ENCODE results near the gene PLCXD3. TPM values are rescaled to one million over a fixed set of nuclear protein-coding genes. Genes with fewer than 3 reads are reported as not detected.

Gene PLCXD3
- polyA plus RNA-seq, 1 donor (not counting 4 experiments of a cell fraction or from before 2014, with no cell fraction given), result not detected

DNA sequence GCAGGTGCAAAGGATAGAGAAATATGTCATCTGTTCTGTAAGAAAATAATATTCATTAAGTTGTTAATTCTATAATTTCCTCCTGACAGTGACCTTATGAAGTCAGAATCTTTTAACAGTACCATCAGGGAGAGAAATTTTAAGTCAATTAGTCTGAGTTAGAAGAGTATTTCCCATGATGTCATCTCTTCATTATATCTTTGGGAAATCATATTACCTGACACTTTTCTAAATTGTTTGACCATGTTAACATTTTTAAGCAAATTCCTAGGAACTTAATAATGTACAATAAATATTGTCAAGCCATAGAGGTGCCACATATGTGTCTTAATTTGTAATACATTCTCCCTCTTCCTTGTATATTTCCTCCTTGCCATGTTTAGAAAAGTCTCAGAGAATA is 172.7 kb downstream of the PLCXD3 start:
- no peaks in the 10 kb centered on the region for H4K20me1 ChIP-seq (ENCODE audit: control insufficient read depth, extremely low read depth, insufficient read depth, low read length)
- DNase-seq (ENCODE audit: low read depth, low spot score) (no peak), FAIRE-seq (no peak)
- no peak overlapping the region for H3K4me3 ChIP-seq (ENCODE audit: control insufficient read depth in 2 of 3, extremely low read depth in 1 of 3, insufficient read depth in 2 of 3, low read depth in 1 of 3, low read length in 3 of 3)
- TF ChIP-seq EZH2 (IDR thresholded peaks at IDR 0.05; ENCODE audit: low read length), result no peak
- TF ChIP-seq, protein P1, sequence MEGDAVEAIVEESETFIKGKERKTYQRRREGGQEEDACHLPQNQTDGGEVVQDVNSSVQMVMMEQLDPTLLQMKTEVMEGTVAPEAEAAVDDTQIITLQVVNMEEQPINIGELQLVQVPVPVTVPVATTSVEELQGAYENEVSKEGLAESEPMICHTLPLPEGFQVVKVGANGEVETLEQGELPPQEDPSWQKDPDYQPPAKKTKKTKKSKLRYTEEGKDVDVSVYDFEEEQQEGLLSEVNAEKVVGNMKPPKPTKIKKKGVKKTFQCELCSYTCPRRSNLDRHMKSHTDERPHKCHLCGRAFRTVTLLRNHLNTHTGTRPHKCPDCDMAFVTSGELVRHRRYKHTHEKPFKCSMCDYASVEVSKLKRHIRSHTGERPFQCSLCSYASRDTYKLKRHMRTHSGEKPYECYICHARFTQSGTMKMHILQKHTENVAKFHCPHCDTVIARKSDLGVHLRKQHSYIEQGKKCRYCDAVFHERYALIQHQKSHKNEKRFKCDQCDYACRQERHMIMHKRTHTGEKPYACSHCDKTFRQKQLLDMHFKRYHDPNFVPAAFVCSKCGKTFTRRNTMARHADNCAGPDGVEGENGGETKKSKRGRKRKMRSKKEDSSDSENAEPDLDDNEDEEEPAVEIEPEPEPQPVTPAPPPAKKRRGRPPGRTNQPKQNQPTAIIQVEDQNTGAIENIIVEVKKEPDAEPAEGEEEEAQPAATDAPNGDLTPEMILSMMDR (optimal IDR thresholded peaks at IDR 0.05 in 1 of 3, IDR thresholded peaks at IDR 0.05 in 1 of 3, conservative IDR thresholded peaks at IDR 0.05 in 1 of 3; ENCODE audit: extremely low read depth in 1 of 3, insufficient read depth in 2 of 3, low read length in 3 of 3), result no peak
- H3K9me3 ChIP-seq (ENCODE audit: control insufficient read depth, low read depth, low read length), result no peaks in the 10 kb centered on the region
- H3K79me2 ChIP-seq (ENCODE audit: control insufficient read depth, insufficient read depth, low read length), result no peaks in the 10 kb centered on the region
- no peak overlapping the region for H3K9ac ChIP-seq (ENCODE audit: control insufficient read depth, extremely low read depth, insufficient read depth, low read length)
- no peak overlapping the region for H3K27ac ChIP-seq (ENCODE audit: control insufficient read depth, insufficient read depth, low read length)
- H3K4me2 ChIP-seq (ENCODE audit: control insufficient read depth, extremely low read depth, insufficient read depth, low read depth, low read length), result no peak overlapping the region
- H3K36me3 ChIP-seq (ENCODE audit: control insufficient read depth in 2 of 2, extremely low read depth in 1 of 2, insufficient read depth in 2 of 2, low read length in 2 of 2), result no peaks in the 10 kb centered on the region
- dilution Hi-C loops (cut with MboI; ENCODE audit: extremely low pct_ligation_motif_present, low sequenced_read_pairs), result no loop called here
- H3K4me1 ChIP-seq (ENCODE audit: control insufficient read depth, extremely low read depth, insufficient read depth, low read length), result no peaks in the 10 kb centered on the region
- H3K27me3 ChIP-seq (ENCODE audit: control insufficient read depth, extremely low read depth, insufficient read depth, low read length), result no peaks in the 10 kb centered on the region
- no peak overlapping the region for H2AFZ ChIP-seq (ENCODE audit: control insufficient read depth, low read length)
- no peaks in the 10 kb centered on the region for H3K9me1 ChIP-seq (ENCODE audit: control insufficient read depth, extremely low read depth, insufficient read depth, low read length)

DNA sequence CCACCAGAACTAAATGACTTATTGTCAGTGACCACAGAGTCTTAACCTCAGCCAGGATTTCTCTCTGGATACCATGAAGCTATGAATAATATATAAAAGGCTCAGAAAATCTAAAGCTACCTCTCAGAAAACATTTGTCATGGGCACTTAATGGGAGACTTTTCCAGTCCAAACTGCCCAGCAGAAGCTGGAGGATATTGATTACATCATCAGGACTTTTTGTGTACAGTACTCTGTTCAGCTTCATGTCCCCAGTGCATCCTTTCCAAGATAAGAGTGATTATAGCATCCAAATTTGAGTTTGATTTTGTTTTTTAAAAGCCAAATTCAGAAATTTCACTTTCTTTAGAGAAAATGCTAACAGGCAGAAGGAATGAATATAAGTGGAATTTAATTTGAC is 173.2 kb downstream of the PLCXD3 start:
- no peak for DNase-seq (ENCODE audit: low read depth, low spot score)
- no peak overlapping the region for H3K4me3 ChIP-seq (ENCODE audit: control insufficient read depth in 2 of 3, extremely low read depth in 1 of 3, insufficient read depth in 2 of 3, low read depth in 1 of 3, low read length in 3 of 3)
- H3K79me2 ChIP-seq (ENCODE audit: control insufficient read depth, insufficient read depth, low read length), result no peaks in the 10 kb centered on the region
- H3K4me2 ChIP-seq (ENCODE audit: control insufficient read depth, extremely low read depth, insufficient read depth, low read depth, low read length), result no peak overlapping the region
- no peaks in the 10 kb centered on the region for H3K4me1 ChIP-seq (ENCODE audit: control insufficient read depth, extremely low read depth, insufficient read depth, low read length)
- H3K27me3 ChIP-seq (ENCODE audit: control insufficient read depth, extremely low read depth, insufficient read depth, low read length), result no peaks in the 10 kb centered on the region
- no peak overlapping the region for H3K27ac ChIP-seq (ENCODE audit: control insufficient read depth, insufficient read depth, low read length)
- TF ChIP-seq EZH2 (IDR thresholded peaks at IDR 0.05; ENCODE audit: low read length), result no peak
- TF ChIP-seq, protein P1 (optimal IDR thresholded peaks at IDR 0.05 in 1 of 3, IDR thresholded peaks at IDR 0.05 in 1 of 3, conservative IDR thresholded peaks at IDR 0.05 in 1 of 3; ENCODE audit: extremely low read depth in 1 of 3, insufficient read depth in 2 of 3, low read length in 3 of 3), result no peak
- dilution Hi-C loops (cut with MboI; ENCODE audit: extremely low pct_ligation_motif_present, low sequenced_read_pairs), result no loop called here
- no peak for FAIRE-seq
- H4K20me1 ChIP-seq (ENCODE audit: control insufficient read depth, extremely low read depth, insufficient read depth, low read length), result no peaks in the 10 kb centered on the region
- no peaks in the 10 kb centered on the region for H3K9me1 ChIP-seq (ENCODE audit: control insufficient read depth, extremely low read depth, insufficient read depth, low read length)
- no peak overlapping the region for H3K9ac ChIP-seq (ENCODE audit: control insufficient read depth, extremely low read depth, insufficient read depth, low read length)
- H2AFZ ChIP-seq (ENCODE audit: control insufficient read depth, low read length), result no peak overlapping the region
- H3K36me3 ChIP-seq (ENCODE audit: control insufficient read depth in 2 of 2, extremely low read depth in 1 of 2, insufficient read depth in 2 of 2, low read length in 2 of 2), result no peaks in the 10 kb centered on the region
- no peaks in the 10 kb centered on the region for H3K9me3 ChIP-seq (ENCODE audit: control insufficient read depth, low read depth, low read length)
